Neural progenitor cell (in vitro differentiated cells): ENCODE results near the gene MSH3. TPM values are rescaled to one million over a fixed set of nuclear protein-coding genes. Genes with fewer than 3 reads are reported as not detected.

Experiments
- DNase-seq: peaks from one replicate; pipeline ENCODE4 v3.0.0-alpha.2; 2016; ENCODE audit warnings: low spot score
- H2AFZ ChIP-seq: fragments of 200-600 bp; sonication (generic); replicated peaks from 2 replicates; pipeline ENCODE4 v1.6.1; 2016; ENCODE audit warnings: antibody characterized with exemption
- H3F3A ChIP-seq: fragments of 200-600 bp; sonication (generic); 2 replicates; pipeline ENCODE4 v1.6.1; 2016; ENCODE audit warnings: antibody characterized with exemption, low read depth
- H3K27ac ChIP-seq: fragments of 200-600 bp; sonication (generic); 2 replicates; pipeline ENCODE4 v1.5.1; 2016; ENCODE audit warnings: mild to moderate bottlenecking
- H3K27me3 ChIP-seq: fragments of 200-600 bp; sonication (generic); 2 replicates; pipeline ENCODE4 v1.6.1; 2016; ENCODE audit warnings: mild to moderate bottlenecking, moderate library complexity
- H3K36me3 ChIP-seq: fragments of 200-600 bp; sonication (generic); 2 replicates; pipeline ENCODE4 v1.5.1; 2016
- H3K4me1 ChIP-seq: fragments of 200-600 bp; sonication (generic); 2 replicates; pipeline ENCODE4 v1.6.1; 2016; ENCODE audit warnings: mixed run types
- H3K4me2 ChIP-seq: fragments of 200-600 bp; sonication (generic); 2 replicates; pipeline ENCODE4 v1.6.1; 2016
- H3K4me3 ChIP-seq: fragments of 200-600 bp; sonication (generic); 2 replicates; pipeline ENCODE4 v1.5.1; 2016
- H3K79me2 ChIP-seq: fragments of 200-600 bp; sonication (generic); 2 replicates; pipeline ENCODE4 v1.6.1; 2016; ENCODE audit warnings: low read depth
- H3K9ac ChIP-seq: fragments of 200-600 bp; sonication (generic); 2 replicates; pipeline ENCODE4 v1.6.1; 2016
- H3K9me3 ChIP-seq: fragments of 200-600 bp; sonication (generic); 2 replicates; pipeline ENCODE4 v1.5.1; 2016; ENCODE audit warnings: low read depth
- H4K20me1 ChIP-seq: fragments of 200-600 bp; sonication (generic); 2 replicates; pipeline ENCODE4 v1.6.1; 2016; ENCODE audit warnings: low read depth
- H3K27ac Mint-ChIP-seq: 3 replicates; pipeline ENCODE4 v1.8.0; 2021; ENCODE audit warnings: mixed read lengths
- H3K27me3 Mint-ChIP-seq: 2 replicates; pipeline ENCODE4 v1.8.0; 2022; ENCODE audit warnings: low read depth, mild to moderate bottlenecking, inconsistent platforms, moderate library complexity, mixed read lengths; ENCODE audit not compliant: insufficient read depth
- H3K36me3 Mint-ChIP-seq: 3 replicates; pipeline ENCODE4 v1.8.0; 2021; ENCODE audit warnings: mixed read lengths
- H3K4me1 Mint-ChIP-seq: 3 replicates; pipeline ENCODE4 v1.8.0; 2021; ENCODE audit warnings: mixed read lengths
- H3K4me3 Mint-ChIP-seq: 3 replicates; pipeline ENCODE4 v1.8.0; 2021; ENCODE audit warnings: mild to moderate bottlenecking, moderate library complexity, mixed read lengths
- H3K9me3 Mint-ChIP-seq: 3 replicates; pipeline ENCODE4 v1.8.0; 2020; ENCODE audit warnings: mixed read lengths
- CTCF ChIP-seq: fragments of 200-600 bp; sonication (generic); IDR thresholded peaks from 2 replicates; pipeline ENCODE4 v1.5.1; 2017; ENCODE audit warnings: antibody characterized with exemption, mild to moderate bottlenecking
- EZH2 ChIP-seq: fragments of 200-600 bp; sonication (generic); IDR thresholded peaks from 2 replicates; pipeline ENCODE4 v1.6.1; 2017; ENCODE audit warnings: antibody characterized with exemption, mild to moderate bottlenecking, moderate library complexity
- EZH2phosphoT487 ChIP-seq: fragments of 200-600 bp; sonication (generic); IDR thresholded peaks from 2 replicates; pipeline ENCODE4 v1.6.1; 2017; ENCODE audit warnings: antibody characterized with exemption
- total RNA-seq: library from RNA; depleted of rRNA; stranded (reverse); fragments of >200 nt; gene quantifications from 2 replicates; pipeline ENCODE4 v1.2.3, GENCODE V29; 2015; ENCODE audit warnings: low replicate concordance

Gene MSH3
- total RNA-seq, 1 donor from 2014 or later, result 26.1 TPM

- H3K27ac ChIP-seq, result no peak overlapping the region
- no peak overlapping the region for H3K4me3 ChIP-seq
- H3K9me3 ChIP-seq, result no peaks in the 10 kb centered on the region
- Mint-ChIP-seq H3K4me1 (peaks cover 3% of the 10 kb centered on the region), H3K9me3 (no peaks in the 10 kb centered on the region), H3K27me3 (no peaks in the 10 kb centered on the region), H3K36me3 (peaks cover 7% of the 10 kb centered on the region), H3K27ac (no peak overlapping the region), H3K4me3 (no peak overlapping the region)
- no peak for DNase-seq
- H3K4me1 ChIP-seq, result peaks cover 3% of the 10 kb centered on the region
- no peaks in the 10 kb centered on the region for H4K20me1 ChIP-seq
- H2AFZ ChIP-seq, result no peak overlapping the region
- H3K4me2 ChIP-seq, result no peak overlapping the region
- no peak for TF ChIP-seq EZH2
- TF ChIP-seq CTCF, result no peak
- no peak for TF ChIP-seq EZH2phosphoT487
- no peak overlapping the region for H3K9ac ChIP-seq
- no peaks in the 10 kb centered on the region for H3K79me2 ChIP-seq
- H3K27me3 ChIP-seq, result no peaks in the 10 kb centered on the region
- peaks cover 4% of the 10 kb centered on the region for H3F3A ChIP-seq
- no peaks in the 10 kb centered on the region for H3K36me3 ChIP-seq
Measured at GRCh38 chr5:80705216-80705769, 50.8 kb downstream of the MSH3 start.

GRCh38 chr5:80705801-80706200 is 51.3 kb downstream of the MSH3 start:
- Histone ChIP-seq H3K27ac (no peak overlapping the region), H2AFZ (no peak overlapping the region), H3K4me3 (no peak overlapping the region), H3K27me3 (no peaks in the 10 kb centered on the region), H3K4me1 (peaks cover 3% of the 10 kb centered on the region), H3K36me3 (no peaks in the 10 kb centered on the region), H4K20me1 (no peaks in the 10 kb centered on the region), H3F3A (peaks cover 9% of the 10 kb centered on the region), H3K79me2 (no peaks in the 10 kb centered on the region), H3K9ac (no peak overlapping the region), H3K9me3 (no peaks in the 10 kb centered on the region), H3K4me2 (no peak overlapping the region)
- Mint-ChIP-seq H3K36me3 (peaks cover 9% of the 10 kb centered on the region), H3K9me3 (no peaks in the 10 kb centered on the region), H3K27ac (no peak overlapping the region), H3K27me3 (no peaks in the 10 kb centered on the region), H3K4me3 (no peak overlapping the region), H3K4me1 (peaks cover 3% of the 10 kb centered on the region)
- no peak for DNase-seq
- TF ChIP-seq CTCF (no peak), EZH2 (no peak), EZH2phosphoT487 (no peak)

GRCh38 chr5:80706835-80707447 is 52.5 kb downstream of the MSH3 start:
- H3K4me3 ChIP-seq, result no peak overlapping the region
- Mint-ChIP-seq H3K9me3 (no peaks in the 10 kb centered on the region), H3K27ac (no peak overlapping the region), H3K4me1 (no peaks in the 10 kb centered on the region), H3K27me3 (no peaks in the 10 kb centered on the region), H3K36me3 (peaks cover 9% of the 10 kb centered on the region), H3K4me3 (no peak overlapping the region)
- no peak overlapping the region for H3K27ac ChIP-seq
- no peak overlapping the region for H3K9ac ChIP-seq
- H3K9me3 ChIP-seq, result no peaks in the 10 kb centered on the region
- peaks cover 13% of the 10 kb centered on the region for H3F3A ChIP-seq
- DNase-seq, result no peak
- no peak for TF ChIP-seq EZH2
- no peak for TF ChIP-seq EZH2phosphoT487
- no peak for TF ChIP-seq CTCF
- no peaks in the 10 kb centered on the region for H3K79me2 ChIP-seq
- no peaks in the 10 kb centered on the region for H4K20me1 ChIP-seq
- no peaks in the 10 kb centered on the region for H3K27me3 ChIP-seq
- H2AFZ ChIP-seq, result no peak overlapping the region
- no peaks in the 10 kb centered on the region for H3K4me1 ChIP-seq
- H3K4me2 ChIP-seq, result no peak overlapping the region
- no peaks in the 10 kb centered on the region for H3K36me3 ChIP-seq
